GM19043 (cell line): Measurements from ENCODE around the gene SELENOV.
"Not testable (repeated sequence)": the region's sequence is repeated elsewhere in the genome, so short reads cannot be mapped to it uniquely, and the experiment has no call there.

Source experiments
- ATAC-seq: cut with Tn5 transposase; IDR thresholded peaks from one replicate; pipeline ENCODE4 v1.9.1; 2021; ENCODE audit warnings: low read depth; ENCODE audit not compliant: unreplicated experiment

Gene SELENOV

GRCh38 chr19:39514840-39515550 lies at the start of gene SELENOV:
Gene SELENOV (plus strand): TSS chr19:39515139. CDS start chr19:39515213, 74 bp downstream.
- no peak for ATAC-seq

GRCh38 chr19:39465956-39466747 lies 48.8 kb upstream of the SELENOV start:
- ATAC-seq, result no peak

DNA sequence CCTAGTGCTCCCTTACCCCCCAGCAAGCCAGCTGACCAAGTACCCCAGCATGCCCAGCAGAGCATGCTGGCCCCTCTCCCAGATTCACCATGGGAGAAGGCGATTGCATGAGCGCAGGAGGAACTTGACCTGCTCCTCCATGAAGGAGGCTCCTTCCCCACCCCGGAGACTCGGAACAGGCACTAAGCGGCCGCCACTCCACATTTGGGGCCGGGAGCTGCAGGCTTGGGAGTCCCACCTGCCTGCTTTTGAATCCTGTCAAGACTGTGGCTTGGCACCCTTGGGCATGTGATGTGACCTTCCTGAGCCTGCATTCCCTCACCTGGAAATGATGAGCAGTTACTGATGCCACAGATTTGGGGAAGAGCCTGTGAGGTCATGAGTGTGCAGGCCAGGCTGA lies 47.0 kb upstream of the SELENOV start:
- no peak for ATAC-seq

DNA sequence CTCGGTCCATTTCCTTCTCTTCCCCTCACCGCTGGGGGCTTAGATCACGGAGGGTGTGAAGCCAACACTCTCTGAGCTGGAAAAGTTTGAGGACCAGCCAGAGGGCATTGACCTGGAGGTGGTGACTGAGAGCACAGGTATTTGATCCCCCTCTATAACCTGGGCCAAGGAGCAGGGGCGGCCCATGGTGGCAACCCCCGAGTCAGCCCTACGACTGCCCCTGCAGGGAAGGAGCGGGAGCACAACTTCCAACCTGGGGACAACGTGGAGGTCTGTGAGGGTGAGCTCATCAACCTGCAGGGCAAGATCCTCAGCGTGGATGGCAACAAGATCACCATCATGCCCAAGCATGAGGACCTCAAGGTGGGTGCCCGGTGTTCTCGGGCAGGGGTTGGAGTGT lies 45.9 kb upstream of the SELENOV start:
- ATAC-seq, result no peak

- no peak for ATAC-seq
Observed at GRCh38 chr19:39469567-39469966, 45.4 kb upstream of the SELENOV start.

DNA sequence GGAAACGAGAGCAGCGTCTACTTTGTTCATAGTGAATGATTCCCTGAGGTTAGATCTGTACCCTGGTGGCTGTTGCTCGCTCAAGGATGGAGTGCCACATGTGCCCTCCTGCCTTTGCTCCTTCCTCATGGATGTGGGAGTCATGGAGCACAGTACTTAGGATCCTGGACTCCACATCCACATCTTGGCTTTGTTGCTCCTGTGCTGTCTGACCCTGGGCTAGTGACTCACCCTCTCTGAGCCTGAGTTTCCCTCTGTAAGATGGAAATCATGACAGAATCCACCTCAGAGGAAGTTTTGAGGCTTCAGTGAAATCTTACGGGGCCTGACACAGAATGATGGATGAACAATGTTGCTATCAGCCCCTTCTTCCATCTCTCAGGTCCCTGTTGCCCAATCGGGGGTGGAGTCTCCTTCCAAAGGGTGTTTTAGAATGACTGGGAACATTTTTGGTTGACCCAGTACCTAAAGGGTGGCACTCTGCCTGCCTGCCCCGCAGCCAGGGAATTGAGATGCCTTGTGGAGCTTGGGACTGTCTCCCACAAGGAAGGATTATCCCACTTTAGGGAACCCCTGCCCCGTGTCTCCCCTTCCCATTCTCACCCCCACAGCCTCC lies 44.1 kb upstream of the SELENOV start:
- ATAC-seq, result no peak

DNA sequence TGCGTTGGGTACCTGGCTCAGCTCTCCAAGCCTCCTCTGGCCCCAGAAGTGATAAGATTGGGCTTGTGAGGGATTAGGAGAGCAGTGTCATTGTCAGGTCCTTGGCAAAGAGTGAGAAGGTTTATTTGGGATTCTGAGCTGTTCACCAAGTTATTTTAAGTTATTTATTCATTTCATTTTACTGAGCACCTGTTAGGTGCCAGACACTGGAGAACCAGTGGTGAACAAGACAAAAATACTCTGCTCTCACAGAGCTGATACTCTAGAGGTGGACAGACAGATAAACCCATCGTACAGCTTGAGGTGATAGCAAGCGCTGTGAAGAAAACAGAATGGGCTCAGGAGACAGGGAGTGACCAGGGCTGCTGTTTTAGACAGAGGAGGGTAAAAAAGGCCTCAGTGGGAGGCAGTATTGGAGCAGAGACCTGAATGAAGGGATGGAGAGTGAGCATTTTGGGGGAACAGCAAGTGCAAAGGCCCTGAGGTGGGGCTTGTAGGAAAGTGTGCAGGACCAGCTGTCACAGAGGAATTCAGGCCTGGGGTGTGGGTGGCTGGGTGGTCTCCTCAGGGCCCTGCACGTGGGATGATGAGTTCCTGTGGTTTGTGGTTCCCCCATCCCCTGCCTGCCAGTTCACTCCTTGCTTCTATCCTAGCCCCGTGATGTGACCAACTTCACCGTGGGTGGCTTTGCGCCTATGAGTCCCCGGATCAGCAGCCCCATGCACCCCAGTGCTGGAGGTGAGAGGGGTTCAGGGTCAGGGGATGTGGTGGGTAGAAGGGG lies 43.0 kb upstream of the SELENOV start:
- no peak for ATAC-seq

- ATAC-seq, result no peak
Observed at GRCh38 chr19:39472746-39473442, 42.0 kb upstream of the SELENOV start.

DNA sequence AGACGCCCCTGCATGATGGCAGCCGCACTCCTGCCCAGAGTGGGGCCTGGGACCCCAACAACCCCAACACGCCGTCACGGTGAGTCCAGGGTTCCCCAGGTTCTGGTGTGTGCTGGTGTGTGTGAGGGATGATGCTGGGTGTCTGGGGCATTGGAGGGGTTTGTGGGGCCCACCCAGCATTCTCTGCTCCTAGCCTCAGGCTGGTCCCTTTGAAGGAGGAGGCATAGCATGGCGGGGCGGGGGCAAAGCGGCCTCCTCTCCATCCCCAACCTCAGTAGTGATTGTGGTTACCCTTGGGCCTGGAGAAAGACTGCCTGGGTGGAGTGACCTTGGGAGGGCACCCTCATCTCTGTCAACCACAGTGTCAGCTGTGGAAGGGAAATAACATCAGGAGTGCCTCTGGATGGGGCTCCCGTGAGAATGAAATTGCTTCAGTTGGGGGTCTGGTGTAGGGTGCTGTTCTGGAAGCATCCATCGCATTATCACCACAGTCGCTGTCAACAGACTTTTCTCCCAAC lies 41.4 kb upstream of the SELENOV start:
- no peak for ATAC-seq

DNA sequence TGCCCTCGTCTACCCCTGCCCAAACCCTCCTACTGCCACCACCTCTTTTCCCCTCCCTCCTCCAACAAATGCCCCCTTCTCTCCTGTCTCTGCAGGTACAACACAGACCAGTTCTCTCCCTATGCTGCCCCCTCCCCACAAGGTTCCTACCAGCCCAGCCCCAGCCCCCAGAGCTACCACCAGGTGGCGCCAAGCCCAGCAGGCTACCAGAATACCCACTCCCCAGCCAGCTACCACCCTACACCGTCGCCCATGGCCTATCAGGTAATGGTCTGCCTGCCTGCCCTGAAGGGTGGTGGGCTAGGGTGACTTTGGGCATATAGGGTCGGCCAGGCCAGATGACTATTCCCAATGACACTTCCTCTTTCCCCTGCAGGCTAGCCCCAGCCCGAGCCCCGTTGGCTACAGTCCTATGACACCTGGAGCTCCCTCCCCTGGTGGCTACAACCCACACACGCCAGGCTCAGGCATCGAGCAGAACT lies 40.8 kb upstream of the SELENOV start:
- no peak for ATAC-seq

GRCh38 chr19:39475748-39476147 lies 39.2 kb upstream of the SELENOV start:
- ATAC-seq, result no peak

- ATAC-seq, result not testable (repeated sequence)
Observed at GRCh38 chr19:39479319-39479801, 35.6 kb upstream of the SELENOV start.

DNA sequence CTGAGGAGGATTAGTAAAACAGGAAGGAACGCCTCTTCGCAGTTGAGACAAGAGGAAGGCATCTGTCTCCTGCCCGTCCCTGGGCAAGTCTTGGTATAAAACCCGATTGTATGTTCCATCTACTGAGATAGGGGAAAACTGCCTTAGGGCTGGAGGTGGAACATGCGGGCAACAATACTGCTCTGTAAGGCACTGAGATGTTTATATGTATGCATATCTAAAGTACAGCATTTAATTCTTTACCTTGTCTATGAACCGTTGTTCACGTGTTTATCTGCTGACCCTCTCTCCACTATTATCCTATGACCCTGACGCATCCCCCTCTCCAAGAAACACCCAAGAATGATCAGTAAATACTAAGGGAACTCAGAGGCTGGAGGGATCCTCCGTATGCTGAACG lies 35.0 kb upstream of the SELENOV start:
- no peak for ATAC-seq

DNA sequence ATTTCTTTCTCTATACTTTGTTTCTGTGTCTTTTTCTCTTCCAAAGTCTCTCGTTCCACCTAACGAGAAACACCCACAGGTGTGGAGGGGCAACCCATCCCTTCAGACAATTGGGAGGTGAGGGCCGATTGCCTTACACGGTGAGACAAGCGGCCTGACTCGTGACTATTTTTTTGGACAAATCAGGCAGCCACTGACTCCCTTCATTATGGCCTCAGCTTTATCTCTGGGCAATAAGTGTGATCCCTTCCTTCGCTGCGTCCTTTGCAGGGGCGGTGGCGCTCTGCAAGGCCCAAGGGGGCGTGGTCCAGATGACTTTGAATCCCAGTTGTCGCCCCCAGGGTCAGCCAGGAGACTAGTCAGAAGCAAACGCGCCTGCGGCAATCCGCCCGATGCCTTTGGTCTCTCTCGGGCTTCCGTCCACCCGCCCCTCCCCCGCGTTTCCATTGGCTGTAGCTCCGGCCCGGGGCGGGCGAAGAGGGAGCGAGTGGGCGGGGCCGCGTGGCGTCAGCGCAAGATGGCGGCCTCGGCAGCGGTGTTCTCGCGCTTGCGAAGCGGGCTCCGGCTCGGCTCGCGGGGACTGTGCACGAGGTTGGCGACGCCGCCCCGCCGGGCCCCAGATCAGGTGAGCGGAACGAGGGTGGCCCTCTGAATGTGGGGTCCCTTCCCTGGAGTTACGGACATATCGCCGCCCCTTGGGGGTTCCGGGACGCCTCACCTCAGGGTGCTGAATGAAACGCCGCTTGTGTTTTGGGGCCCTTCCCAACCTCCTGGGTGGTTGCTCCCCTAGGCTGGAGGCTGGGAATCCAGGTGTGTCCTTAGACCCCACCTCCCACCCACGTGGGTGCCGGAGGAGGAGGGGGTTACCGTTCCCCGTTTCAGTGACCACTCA lies 34.4 kb upstream of the SELENOV start, which contains the start of gene TIMM50:
TSS of gene TIMM50 (plus strand) at position 502 of the 892 bp plus-strand sequence. CDS start at position 518, 16 bp downstream.
- ATAC-seq, result peak; percentile 66

DNA sequence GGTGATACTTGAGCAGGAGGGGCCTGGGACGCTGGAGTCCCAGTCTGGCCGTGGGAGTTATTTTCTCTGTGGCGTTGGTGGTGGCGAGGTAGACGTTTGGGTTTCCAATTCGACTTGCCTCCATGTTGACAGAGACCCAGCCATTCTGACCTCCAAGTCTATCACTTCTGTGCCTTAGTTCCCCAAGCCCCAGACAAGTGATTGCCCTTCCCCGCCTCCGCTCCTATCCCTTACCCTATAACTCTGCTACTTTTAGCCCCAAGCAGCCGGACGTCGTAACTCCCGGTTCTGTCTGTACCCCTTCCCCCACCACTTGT lies 33.8 kb upstream of the SELENOV start:
- no peak for ATAC-seq

DNA sequence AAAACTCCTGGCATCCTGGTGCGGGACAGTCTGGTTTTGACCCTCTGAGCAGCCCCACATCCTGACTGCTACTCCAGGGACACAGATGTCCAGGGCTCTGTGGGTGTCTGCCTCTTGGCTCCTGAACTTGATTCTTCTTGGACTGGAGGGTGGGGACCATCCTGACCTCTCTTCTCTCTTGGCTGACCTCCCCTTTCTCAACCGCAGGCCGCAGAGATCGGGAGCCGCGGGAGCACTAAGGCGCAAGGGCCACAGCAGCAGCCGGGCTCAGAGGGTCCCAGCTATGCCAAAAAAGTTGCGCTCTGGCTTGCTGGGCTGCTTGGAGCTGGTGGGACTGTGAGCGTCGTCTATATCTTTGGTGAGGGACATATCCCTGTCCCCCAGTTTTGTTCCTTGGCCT lies 33.3 kb upstream of the SELENOV start:
- ATAC-seq, result no peak

DNA sequence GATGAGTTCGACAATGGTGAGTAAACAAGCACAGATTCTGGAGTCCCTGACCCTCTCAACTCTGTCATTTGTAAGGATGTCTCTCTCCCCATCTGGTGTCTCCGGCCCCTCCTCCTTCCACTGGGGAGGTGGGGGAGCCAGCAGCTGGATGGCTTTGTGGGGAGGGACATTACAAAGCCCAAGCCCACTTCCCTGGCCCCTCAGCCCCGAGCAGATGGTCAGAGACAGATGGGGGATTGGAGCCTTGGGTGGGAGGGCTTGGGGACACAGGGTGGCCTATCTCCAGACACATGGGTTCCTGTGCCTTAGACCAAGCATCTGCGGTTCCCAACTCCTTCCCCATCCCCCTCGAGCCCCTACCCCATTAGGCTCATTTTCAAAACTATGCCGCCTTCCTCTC lies 31.8 kb upstream of the SELENOV start:
- ATAC-seq, result no peak

DNA sequence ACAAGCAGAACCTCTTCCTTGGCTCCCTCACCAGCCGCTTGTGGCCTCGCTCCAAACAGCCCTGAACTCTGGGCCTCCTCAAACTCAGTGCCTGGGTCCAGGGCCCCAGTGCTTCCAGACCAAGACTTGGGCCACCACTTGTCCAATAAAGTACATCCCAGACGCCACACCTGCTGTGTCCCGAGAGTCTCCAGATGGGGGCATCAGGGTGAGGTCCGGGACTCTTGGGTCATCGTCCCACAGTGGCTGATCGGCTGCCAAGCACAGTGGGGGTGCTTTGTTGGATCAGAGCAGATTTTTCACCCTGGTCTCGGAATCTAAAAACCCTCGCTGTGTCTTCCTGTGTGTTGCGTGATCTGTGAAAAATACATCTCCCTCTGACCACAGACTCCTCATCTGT lies 25.2 kb upstream of the SELENOV start:
- no peak for ATAC-seq

DNA sequence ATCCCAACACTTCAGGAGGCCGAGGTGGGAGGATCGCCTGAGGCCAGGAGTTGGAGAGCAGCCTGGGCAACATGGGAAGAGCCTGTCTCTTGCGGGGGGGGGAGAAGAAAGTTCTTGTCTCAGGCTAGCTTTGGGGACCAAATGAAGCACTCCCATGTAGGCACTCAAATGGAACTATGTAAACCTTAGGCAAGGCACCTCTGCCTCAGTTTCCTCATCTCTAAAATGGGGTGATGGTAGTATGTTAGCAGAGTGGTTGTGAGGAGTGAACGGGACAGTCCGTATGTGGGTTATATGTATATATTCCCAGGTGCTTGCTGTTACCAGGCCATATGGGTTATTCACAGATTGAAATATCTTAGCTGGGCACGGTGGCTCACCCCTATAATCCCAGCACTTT lies 22.7 kb upstream of the SELENOV start:
- no peak for ATAC-seq
